Colonic mucosa (tissue), 4 donors: Measurements from ENCODE around the gene ADA. TPM values are rescaled to one million over a fixed set of nuclear protein-coding genes. Genes with fewer than 3 reads are reported as not detected.
A peak's percentile ranks its signal among the peaks of the same experiment; 100 is the strongest.
"Not testable (repeated sequence)": the region's sequence is repeated elsewhere in the genome, so short reads cannot be mapped to it uniquely, and the experiment has no call there.

Experiments used
- DNase-seq: peaks from one replicate; pipeline ENCODE4 v3.0.0-alpha.2; 2020
- H3K27ac ChIP-seq: fragments of 200-600 bp; one replicate; pipeline ENCODE4 v1.8.0; 2021
- H3K27me3 ChIP-seq: fragments of 200-600 bp; one replicate; pipeline ENCODE4 v1.8.0; 2021
- H3K36me3 ChIP-seq: fragments of 200-600 bp; one replicate; pipeline ENCODE4 v1.8.0; 2021
- H3K4me1 ChIP-seq: fragments of 200-600 bp; one replicate; pipeline ENCODE4 v1.8.0; 2021; ENCODE audit warnings: mild to moderate bottlenecking
- H3K4me3 ChIP-seq: fragments of 200-600 bp; one replicate; pipeline ENCODE4 v1.8.0; 2021
- H3K9ac ChIP-seq, 2 donors: one replicate each; pipeline ENCODE4 v1.7.0; 2013; ENCODE audit warnings: control low read depth in 2 of 2, low read depth in 2 of 2, low read length in 2 of 2
- H3K9me3 ChIP-seq: fragments of 200-600 bp; one replicate; pipeline ENCODE4 v1.8.0; 2021
- intact Hi-C: fragments of 100-400 bp; cut with DNase I; formaldehyde crosslinking; loops from one replicate; pipeline ENCODE4 v1.14.1; 2022
- total RNA-seq, 2 donors: library from RNA; stranded (reverse); fragmentation: NEBNext Ultra II Directional in 1 of 2; extraction: Animal tissue kit (Norgen Biotek cat#: 25700) in 1 of 2; gene quantifications; one replicate each; pipeline ENCODE4 v1.2.1, GENCODE V29; 2021
- TF ChIP-seq, protein P1 (sequence below): fragments of 200-600 bp; IDR thresholded peaks from one replicate; pipeline ENCODE4 v1.8.0; 2022; ENCODE audit warnings: antibody characterized with exemption, mild to moderate bottlenecking
- donor health status: healthy.
- donor health status: DM: no; HTN: no; CAD: no.
- donor health status: DM: no; HTN: no; CAD: no.

ADA gene
- total RNA-seq = 1 to 10 TPM; 2.4 to 4.5 TPM

DNA sequence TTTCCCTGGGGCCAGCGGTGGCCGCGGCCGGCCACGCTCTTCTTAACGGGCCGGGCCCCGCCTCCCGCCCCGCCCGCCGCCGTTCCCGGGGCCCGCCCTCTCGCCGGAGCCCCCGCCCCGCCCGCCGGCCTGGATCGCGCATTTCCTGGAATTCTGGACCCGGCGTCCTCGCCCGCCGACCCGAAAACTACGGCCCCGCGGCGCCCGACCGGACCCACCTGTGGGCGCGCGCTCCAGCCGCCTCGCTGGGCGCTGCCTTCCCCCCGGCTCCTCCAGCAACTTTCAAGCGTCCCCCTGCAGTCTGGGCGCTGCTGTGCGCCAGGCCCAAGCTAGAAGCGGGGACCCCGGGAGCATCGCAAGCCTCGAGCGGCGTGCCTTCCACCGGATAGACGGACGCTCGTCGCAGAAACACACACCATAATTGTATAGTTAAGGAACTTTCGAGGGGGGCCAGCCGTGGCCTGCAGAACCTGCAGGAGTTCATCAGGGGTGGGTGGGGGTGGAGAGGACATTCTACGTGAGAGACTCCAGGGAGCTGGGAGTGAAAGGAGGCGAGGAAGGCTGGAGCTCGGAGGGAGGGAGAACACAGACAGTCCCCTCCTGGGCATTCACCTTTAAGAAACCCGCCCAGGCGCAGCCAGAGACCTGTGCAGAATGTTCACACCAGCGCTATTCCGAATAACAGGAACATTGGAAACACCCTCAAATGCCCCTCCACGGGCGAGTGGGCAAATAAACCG lies at the start of gene ADA:
TSS of gene ADA (minus strand) at position 16 of the 740 bp plus-strand sequence. CDS start 92 bp downstream, outside the sequence.
- no peaks in the 10 kb centered on the region for H3K36me3 ChIP-seq
- peak within 1 kb of the TSS; percentile 57 for H3K4me3 ChIP-seq
- H3K9ac ChIP-seq = peak within 1 kb of the TSS; percentile 82 to 87
- DNase-seq = peak; percentile 81
- H3K27me3 ChIP-seq = no peaks in the 10 kb centered on the region
- TF ChIP-seq, protein P1, sequence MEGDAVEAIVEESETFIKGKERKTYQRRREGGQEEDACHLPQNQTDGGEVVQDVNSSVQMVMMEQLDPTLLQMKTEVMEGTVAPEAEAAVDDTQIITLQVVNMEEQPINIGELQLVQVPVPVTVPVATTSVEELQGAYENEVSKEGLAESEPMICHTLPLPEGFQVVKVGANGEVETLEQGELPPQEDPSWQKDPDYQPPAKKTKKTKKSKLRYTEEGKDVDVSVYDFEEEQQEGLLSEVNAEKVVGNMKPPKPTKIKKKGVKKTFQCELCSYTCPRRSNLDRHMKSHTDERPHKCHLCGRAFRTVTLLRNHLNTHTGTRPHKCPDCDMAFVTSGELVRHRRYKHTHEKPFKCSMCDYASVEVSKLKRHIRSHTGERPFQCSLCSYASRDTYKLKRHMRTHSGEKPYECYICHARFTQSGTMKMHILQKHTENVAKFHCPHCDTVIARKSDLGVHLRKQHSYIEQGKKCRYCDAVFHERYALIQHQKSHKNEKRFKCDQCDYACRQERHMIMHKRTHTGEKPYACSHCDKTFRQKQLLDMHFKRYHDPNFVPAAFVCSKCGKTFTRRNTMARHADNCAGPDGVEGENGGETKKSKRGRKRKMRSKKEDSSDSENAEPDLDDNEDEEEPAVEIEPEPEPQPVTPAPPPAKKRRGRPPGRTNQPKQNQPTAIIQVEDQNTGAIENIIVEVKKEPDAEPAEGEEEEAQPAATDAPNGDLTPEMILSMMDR = no peak
- no peaks in the 10 kb centered on the region for H3K9me3 ChIP-seq
- peaks cover 4% of the 10 kb centered on the region for H3K4me1 ChIP-seq
- intact Hi-C loops = no loop called here
- peak within 1 kb of the TSS; percentile 74 for H3K27ac ChIP-seq

- Histone ChIP-seq H3K9me3 (no peaks in the 10 kb centered on the region), H3K36me3 (no peaks in the 10 kb centered on the region), H3K4me3 (no peak overlapping the region), H3K27me3 (no peaks in the 10 kb centered on the region), H3K4me1 (no peaks in the 10 kb centered on the region), H3K27ac (no peak overlapping the region), H3K9ac (no peak overlapping the region)
- TF ChIP-seq, protein P1 = no peak
- intact Hi-C loops = no loop called here
- no peak for DNase-seq
Measured at GRCh38 chr20:44700306-44700705, 48.8 kb upstream of the ADA start.

DNA sequence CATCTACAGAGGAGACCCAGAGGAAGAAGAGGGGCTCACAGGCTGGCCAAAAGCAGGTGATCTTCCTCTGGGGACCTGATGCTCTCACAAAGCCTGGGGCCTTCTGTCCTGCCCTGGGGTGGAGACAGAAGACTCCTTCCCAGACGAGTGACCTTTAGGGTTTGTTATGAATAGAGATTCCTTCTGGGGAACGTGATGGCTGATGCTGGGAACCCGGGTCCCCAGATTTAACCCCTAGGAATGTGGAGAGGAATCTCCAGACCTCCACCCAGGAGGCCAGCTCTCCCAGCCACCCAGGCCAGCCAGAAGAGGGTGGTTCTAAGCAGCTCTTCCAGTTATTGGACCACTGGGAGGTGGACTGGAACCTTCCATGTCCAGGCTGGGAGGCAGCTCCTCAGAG lies 46.9 kb upstream of the ADA start:
- intact Hi-C loops = no loop called here
- Histone ChIP-seq H3K4me1 (no peaks in the 10 kb centered on the region), H3K27me3 (no peaks in the 10 kb centered on the region), H3K4me3 (no peak overlapping the region), H3K9me3 (no peaks in the 10 kb centered on the region), H3K36me3 (no peaks in the 10 kb centered on the region), H3K9ac (no peak overlapping the region), H3K27ac (no peak overlapping the region)
- TF ChIP-seq, protein P1 = no peak
- no peak for DNase-seq

- H3K36me3 ChIP-seq, H3K4me1 ChIP-seq, H3K9me3 ChIP-seq, H3K27ac ChIP-seq, DNase-seq, intact Hi-C loops, H3K4me3 ChIP-seq, H3K9ac ChIP-seq, H3K27me3 ChIP-seq: not testable (repeated sequence)
Measured at GRCh38 chr20:44697041-44697440, 45.5 kb upstream of the ADA start.

DNA sequence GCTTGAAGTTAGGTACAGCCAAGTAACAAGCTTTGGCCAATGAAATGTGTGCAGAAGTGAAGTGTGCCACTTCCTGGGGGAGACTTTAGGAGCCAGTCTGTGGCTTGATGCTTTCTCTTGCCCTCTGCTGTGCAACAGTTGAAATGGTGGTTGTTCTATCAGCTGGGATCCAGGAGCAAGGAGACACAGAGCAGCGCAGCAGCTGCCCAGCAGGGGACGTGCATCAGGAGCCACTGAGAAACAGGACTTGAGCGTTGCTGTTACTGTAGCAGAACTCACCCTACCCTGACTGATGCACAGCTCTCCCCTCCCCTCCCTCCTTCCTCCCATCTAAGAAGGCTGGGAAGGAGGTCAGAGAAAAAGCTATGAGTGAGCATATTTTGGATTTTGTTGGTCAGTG lies 44.8 kb upstream of the ADA start:
- Histone ChIP-seq H3K27me3 (no peaks in the 10 kb centered on the region), H3K4me1 (no peaks in the 10 kb centered on the region), H3K9me3 (no peaks in the 10 kb centered on the region), H3K27ac (no peak overlapping the region), H3K4me3 (no peak overlapping the region), H3K9ac (no peak overlapping the region), H3K36me3 (no peaks in the 10 kb centered on the region)
- intact Hi-C loops = no loop called here
- DNase-seq = no peak
- TF ChIP-seq, protein P1 = no peak

DNA sequence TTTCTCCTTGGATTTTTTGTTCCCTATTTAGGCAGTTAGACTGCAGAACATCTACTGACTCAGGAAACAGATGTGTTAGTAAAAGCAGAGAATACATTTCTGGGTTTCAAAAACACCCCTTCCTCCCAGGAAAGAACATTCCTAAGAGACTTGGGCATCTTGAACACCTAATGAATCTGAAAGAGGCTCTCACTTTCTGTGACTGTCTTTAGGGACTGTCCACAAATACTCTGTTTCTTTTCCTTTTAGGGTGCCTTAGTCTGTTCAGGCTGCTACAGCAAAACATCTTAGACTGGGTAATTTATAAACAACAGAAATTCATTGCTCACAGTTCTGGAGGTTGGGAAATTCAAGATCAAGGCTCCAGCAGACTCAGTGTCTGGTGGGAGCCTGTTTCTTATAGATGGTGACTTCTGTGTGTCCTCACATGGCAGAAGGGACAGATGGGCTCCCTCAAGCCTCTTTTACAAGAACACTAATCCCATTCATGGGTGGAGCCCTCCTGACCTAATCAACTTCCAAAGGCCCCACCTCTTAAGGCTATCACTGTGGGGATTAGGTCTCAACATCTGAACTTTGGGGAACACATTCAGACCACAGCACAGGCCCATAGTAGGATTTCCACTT lies 44.3 kb upstream of the ADA start:
- H3K4me1 ChIP-seq = no peaks in the 10 kb centered on the region

More for the DNA sequence above, 44.3 kb upstream of the ADA start:
- DNase-seq = no peak
- Histone ChIP-seq H3K27ac (no peak overlapping the region), H3K9me3 (no peaks in the 10 kb centered on the region), H3K4me3 (no peak overlapping the region), H3K9ac (no peak overlapping the region), H3K36me3 (no peaks in the 10 kb centered on the region), H3K27me3 (no peaks in the 10 kb centered on the region)
- intact Hi-C loops = no loop called here
- TF ChIP-seq, protein P1 = no peak
